HG03558 (cell line): ENCODE results near the gene STK32C.

Experiments used
- ATAC-seq: cut with Tn5 transposase; IDR thresholded peaks from one replicate; pipeline ENCODE4 v1.9.1; 2021; ENCODE audit warnings: moderate number of reproducible peaks; ENCODE audit not compliant: unreplicated experiment; ENCODE audit errors: extremely low read depth

Gene STK32C

GRCh38 chr10:132289439-132289838, 18.3 kb downstream of the STK32C start:
- ATAC-seq, result no peak

DNA sequence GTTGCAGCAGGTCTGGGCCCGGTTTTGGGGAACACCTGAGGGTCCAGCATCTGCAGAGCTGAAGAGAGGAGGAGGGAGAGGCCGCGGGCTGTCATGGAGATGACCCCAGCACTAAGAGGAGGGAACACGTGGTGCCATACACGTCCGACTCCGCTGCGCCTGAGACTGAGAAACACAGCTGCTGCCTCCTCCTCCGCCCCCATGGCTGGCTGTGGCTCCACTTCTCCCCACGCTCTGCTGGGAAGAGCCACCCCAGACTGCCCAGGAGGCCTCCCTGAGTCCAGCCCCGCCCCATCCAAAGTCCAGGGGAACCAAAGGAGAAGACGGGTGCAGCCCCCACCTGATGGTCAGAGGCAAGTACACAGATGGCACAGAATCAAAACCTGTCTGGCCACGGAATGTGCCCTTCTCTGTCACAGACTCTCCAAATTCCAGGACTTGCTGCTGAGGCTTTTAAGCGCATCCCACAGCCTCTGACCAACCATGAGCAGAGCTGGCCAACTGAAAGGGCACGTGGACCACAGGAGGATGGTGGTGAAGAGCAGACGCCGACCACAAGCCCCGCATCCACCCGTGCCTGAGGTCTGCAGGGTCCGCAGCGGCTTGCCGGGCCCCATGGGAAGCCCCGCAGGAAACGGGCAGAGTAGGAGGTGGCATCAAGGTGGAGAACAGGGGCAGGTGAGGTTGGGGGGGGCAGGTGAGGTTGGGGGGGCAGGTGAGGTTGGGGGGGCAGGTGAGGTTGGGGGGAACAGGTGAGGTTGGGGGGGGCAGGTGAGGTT, 24.0 kb downstream of the STK32C start:
- ATAC-seq, result no peak

DNA sequence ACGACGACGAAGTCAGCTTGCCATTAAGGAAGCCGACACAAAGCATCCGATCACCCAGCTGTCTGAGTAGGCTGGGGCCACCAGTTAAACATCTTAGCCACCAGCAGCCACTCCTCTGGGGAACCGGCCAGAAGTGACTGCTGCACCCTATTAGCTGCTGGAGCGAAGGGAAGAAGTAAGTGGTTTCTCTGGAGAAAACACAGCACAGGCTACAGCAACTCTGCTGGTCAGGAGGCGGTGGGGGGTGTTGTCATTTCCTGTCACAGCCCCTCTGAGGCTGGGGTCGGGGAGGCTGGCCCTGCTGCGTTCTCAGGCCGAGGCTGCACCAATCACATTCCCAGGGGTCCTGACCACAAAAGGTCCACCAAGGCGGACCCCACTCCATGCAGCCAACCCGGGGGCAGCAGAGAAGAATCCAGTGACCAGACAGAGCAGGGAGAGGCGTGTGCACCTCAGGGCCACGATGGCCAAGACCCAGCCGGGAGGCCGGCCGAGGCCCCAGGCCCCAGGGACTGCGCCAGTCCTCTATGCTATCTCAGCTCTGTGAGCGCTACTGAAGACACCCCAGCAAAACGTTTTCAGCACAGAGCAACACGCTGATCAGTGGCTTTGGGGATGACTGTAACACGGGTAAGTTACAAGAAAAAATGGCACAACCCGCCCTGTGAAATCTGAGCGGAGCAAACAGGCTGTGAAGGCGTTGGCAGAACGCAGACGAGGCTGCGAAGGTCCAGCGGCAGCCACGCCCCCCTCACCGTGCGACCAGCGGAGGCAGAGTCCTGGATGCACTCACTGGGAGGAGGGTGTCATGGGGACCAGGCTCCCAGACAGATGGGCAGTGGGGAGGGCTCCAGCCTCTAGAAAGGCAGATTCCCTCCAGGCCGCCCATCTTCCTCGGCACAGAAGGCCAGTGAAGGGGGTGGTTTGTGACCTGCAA, 24.8 kb downstream of the STK32C start:
- no peak for ATAC-seq

DNA sequence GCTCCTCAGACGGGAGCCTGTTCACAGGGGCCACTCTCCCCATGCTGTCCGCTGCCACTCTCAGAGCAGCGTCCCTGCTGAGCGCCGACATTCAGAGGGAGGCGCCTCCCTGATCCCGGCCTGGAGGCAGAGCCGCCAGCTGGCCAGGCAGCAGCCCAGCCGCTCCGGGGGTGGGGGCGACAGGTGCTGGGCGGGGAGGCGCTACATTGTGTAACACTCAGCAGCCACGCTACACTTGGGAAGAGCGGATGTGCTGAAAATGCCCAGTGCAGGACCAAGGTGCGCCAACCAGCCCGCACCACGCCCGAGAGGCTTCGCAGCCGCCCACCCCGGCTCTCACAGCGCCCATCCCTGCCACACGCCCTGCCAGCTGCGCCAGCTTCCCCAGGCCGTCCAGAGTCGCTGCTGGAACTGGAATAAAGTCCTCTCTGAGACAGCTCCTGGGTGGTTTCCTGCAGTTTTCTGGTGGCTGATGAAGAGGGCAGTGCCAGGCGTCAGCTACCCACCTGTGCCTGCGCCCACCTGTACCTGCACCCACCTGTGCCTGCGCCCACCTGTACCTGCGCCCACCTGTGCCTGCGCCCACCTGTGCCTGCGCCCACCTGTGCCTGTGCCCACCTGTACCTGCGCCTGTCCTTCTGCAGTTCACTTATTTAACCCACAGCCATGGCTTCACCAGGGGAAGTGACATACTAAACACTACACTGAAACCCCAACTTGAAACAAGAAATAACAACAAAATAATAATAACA, 25.7 kb downstream of the STK32C start:
- ATAC-seq, result no peak

DNA sequence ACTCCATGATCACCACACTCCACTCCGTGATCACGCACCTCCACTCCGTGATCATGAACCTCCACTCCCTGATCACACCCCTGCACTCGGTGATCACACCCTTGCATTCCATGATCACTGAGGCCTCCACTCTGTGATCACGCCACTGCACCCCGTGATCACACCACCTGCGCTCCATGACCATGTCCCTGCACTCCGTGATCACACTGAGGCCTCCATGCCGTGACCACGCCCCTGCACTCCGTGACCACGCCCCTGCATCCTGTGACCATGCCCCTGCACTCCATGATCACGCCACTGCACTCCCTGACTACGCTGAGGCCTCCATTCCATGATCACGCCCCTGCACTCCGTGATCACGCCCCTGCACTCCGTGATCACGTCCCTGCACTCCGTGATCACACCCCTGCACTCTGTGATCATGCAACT, 27.1 kb downstream of the STK32C start:
- ATAC-seq, result no peak

DNA sequence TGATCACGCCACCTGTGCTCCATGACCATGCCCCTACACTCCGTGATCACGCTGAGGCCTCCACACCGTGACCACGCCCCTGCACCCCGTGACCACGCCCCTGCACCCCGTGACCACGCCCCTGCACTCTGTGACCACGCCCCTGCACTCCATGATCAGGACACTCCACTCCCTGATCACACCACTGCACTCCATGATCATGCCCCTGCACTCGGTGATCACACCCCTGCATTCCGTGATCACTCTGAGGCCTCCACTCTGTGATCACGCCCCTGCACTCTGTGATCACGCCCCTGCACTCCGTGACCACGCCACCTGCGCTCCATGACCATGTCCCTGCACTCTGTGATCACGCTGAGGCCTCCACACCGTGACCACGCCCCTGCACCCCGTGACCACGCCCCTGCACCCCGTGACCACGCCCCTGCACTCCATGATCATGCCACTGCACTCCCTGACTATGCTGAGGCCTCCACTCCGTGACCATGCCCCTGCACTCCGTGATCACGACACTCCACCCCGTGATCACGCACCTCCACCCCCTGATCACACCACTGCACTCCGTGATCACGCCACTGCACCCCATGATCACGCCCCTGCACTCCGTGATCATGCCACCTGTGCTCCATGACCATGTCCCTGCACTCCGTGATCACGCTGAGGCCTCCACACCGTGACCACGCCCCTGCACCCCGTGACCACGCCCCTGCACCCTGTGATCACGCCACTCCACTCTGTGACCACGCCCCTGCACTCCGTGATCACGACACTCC, 27.7 kb downstream of the STK32C start:
- ATAC-seq, result no peak

GRCh38 chr10:132277311-132277741, 30.4 kb downstream of the STK32C start:
- ATAC-seq, result no peak

DNA sequence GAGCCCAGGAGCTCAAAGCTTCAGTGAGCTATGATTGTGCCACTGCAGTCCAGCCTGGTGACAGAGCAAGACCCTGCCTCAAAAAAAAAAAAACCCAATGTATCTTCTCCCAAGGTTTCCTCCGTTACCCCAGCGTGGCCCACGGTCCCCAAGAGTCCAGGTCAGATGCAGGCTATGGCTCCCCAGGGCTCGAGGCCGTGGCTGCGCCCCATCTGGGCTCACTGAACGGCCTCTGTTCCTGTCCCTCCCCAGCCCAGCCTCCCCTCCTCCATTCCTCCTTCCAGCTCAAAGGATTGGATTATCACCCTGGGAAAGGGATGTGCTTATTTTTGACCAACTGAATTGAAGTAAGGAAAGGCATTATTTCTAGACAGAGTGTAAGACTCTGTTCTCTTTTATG, 31.0 kb downstream of the STK32C start:
- ATAC-seq, result no peak

DNA sequence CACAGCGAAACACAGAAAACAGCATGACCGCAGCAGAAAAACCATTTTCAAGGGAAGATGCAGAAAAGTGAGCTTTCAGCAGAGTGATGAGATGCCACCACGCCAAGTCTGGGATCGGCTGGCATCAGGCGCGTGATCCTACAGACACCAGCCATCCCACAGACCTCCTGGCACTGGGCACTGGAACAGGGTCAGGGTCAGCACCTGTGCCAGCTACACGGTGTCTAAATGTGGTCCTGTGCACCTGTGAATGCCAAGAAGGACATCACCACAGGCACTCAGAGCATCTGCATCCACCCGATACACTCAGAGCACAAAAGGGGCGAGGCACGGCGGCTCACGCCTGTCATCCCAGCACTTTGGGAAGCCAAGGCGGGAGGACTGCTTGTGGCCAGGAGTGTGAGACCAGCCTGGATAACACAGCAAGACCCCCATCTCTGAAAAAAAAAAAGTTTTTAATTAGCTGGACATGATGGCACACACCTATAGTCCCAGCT, 31.5 kb downstream of the STK32C start:
- ATAC-seq, result no peak

- no peak for ATAC-seq
Measured at GRCh38 chr10:132275426-132276178, 32.1 kb downstream of the STK32C start.

DNA sequence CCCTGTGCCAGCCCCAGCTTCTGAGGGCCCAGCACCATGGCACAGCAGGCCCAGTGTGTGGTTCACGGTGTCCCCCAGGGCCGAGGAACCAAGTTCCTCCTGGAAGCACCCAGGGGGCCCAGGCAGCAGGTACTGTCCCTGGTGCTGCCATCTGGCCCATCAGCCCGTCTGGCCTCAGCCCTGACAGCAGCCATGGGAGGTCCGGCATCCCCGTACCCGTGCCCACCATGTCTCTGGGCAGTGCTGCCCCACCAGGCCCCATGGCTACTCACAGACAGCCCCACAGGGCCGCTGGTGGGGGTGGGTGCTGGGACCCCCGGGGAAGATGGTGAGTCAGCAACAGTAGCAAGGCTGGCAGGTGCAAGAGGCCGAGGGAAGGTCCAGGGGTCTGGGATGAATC, 32.8 kb downstream of the STK32C start:
- no peak for ATAC-seq

- no peak for ATAC-seq
Measured at GRCh38 chr10:132274581-132274980, 33.2 kb downstream of the STK32C start.

DNA sequence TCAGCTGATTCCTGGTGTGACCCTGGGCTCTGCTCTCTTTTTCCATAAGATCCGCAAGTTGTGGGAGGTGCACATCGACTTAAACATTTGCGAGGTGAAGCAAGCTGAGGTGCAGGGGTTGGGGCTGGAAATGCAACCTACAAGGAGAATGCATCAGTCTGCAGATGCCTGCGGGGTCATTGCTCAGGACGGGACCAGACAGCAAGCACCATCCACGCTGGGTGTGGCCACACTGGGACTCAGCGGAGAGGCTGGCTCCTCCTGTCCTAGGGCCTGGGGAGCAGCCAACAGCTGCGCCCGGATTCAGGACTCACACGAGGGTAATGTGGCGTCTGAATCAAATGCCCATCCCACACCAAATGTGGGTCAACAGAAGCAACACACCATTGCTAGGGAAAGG, 33.8 kb downstream of the STK32C start:
- ATAC-seq, result no peak

DNA sequence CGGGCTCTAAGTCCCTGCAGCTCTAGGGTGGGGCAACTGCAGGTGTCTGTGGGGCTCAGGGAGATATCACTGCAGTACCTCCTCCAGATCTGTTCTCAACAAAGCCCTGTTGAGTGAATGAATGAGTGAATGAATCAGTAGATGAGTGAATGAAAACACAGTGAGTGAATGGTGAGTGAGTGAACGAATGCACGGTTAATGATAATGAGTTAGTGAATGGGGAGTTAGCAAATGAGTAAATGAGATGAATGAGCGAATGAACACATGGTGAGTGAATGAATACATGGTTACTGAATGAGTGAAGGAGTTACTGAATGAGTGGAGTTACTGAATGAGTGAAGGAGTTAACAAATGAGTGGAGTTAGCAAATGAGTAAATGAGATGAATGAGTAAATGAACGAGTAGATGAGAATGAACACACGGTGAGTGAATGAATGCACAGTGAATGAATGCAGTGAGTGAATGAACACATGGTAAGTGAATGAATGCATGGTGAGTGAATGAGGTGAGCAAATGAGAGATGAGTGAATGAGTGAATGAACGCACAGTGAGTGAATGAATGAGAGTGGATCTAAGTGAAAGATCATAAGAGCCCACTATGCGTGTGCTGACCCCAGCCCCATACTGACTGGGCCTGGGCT, 34.3 kb downstream of the STK32C start:
- ATAC-seq, result no peak

- no peak for ATAC-seq
Measured at GRCh38 chr10:132272231-132272971, 35.3 kb downstream of the STK32C start.

DNA sequence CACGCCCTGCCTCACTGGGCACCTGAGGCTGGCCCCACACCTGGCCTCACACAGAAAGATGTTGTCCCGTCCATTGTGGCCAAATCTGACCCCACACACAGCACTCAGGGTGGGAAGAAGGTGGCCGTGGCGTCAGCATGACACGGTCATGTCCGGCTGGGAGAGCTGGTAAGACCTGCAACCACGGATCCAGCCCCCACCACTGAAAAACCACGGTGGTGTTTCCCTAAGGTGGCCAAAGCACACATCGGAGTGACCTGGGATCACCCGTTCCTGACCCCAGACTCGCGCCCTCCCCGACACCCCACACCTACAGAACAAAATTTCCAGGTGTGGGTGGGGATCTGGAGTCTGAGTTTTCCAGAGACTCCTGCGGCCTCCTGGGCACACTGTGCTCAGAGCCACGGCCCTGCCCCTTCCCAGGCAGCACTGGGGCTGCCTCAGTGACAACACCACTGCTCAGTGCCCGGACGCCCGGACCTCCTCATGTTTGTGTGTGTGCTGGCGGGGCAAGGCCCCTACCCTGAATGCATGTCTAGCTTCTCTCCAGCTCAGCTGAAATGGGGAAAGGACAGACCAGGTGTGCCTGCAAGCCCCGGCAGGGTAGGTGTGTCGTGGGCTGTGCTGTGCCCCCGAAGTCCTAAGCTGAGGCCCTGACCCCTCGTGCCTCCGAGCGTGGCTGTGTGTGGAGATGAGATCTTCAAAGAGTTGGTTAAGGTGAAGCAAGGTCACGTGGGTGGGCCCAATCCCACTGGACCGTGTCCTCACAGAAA, 36.1 kb downstream of the STK32C start:
- no peak for ATAC-seq
